HCT116 (cell line): ENCODE results near the gene SLC12A3. TPM values are rescaled to one million over a fixed set of nuclear protein-coding genes. Genes with fewer than 3 reads are reported as not detected.

Experiments used
- ATAC-seq: fragments of 200-7000 bp; cut with Tn5 transposase; 2 replicates; pipeline ENCODE4 v1.9.1; 2020; ENCODE audit warnings: mild to moderate bottlenecking, moderate library complexity
- BruUV-seq: library from RNA; stranded (reverse); fragments of 400-500 nt; replicated peaks from 2 replicates; lab custom pipeline; 2021; lab: Mats Ljungman, UMichigan
- CTCF ChIA-PET: fragments of 300-600 bp; sonication (Branson Sonifier 250); formaldehyde crosslinking; loops from one replicate; lab custom pipeline; 2021; ENCODE audit warnings: antibody characterized with exemption; lab: Charles Lee
- POLR2A ChIA-PET: fragments of 300-600, 350-600 bp; sonication (Branson Sonifier 250); formaldehyde crosslinking; loops from one replicate; lab custom pipeline; 2021; ENCODE audit warnings: antibody characterized with exemption; lab: Charles Lee
- RAD21 ChIA-PET, 2 experiments: fragments of 300-600 bp; sonication (Branson Sonifier 250); formaldehyde crosslinking; loops; one replicate each; lab custom pipeline; 2023; ENCODE audit warnings: low total read pairs in 2 of 2; ENCODE audit not compliant: uncharacterized antibody in 2 of 2, unreplicated experiment in 2 of 2, low non-redundant PET in 1 of 2; lab: Charles Lee
- DNase-seq: peaks from one replicate; pipeline ENCODE4 v3.0.0-alpha.2; 2010; ENCODE audit warnings: low read depth, low spot score
- H2AFZ ChIP-seq: fragments of 200-600 bp; shearing (Covaris generic), sonication (generic); 2 replicates; pipeline ENCODE4 v1.6.1; 2017; ENCODE audit warnings: low read depth, mixed run types, mixed read lengths, antibody characterized with exemption, low read length; ENCODE audit not compliant: poor library complexity, severe bottlenecking
- H3K27ac ChIP-seq: 2 replicates; pipeline ENCODE4 v1.5.1; 2012; ENCODE audit warnings: low read depth, low read length
- H3K27me3 ChIP-seq: fragments of 200-600 bp; sonication (generic); 2 replicates; pipeline ENCODE4 v1.6.1; 2016; ENCODE audit warnings: mixed run types, low read length, mixed read lengths; ENCODE audit not compliant: insufficient read depth
- H3K36me3 ChIP-seq, 2 experiments: fragments of 200-500 bp in 1 of 2; fragments of 200-600 bp in 1 of 2; sonication (Bioruptor generic) in 1 of 2; sonication (generic) in 1 of 2; 2 replicates each; pipeline versions ENCODE4 v1.5.1 to v1.6.1; 2014 to 2016; ENCODE audit warnings: low read length in 2 of 2, inconsistent platforms in 1 of 2, mixed read lengths in 1 of 2, mixed run types in 1 of 2; ENCODE audit not compliant: insufficient read depth in 2 of 2, control insufficient read depth in 1 of 2
- H3K4me1 ChIP-seq, 2 experiments: fragments of 200-600 bp in 1 of 2; sonication (generic) in 1 of 2; 2 replicates each; pipeline versions ENCODE4 v1.5.1 to v1.6.1; 2012 to 2017; ENCODE audit warnings: low read length in 2 of 2, inconsistent platforms in 1 of 2, mild to moderate bottlenecking in 1 of 2, mixed read lengths in 1 of 2, mixed run types in 1 of 2, moderate library complexity in 1 of 2; ENCODE audit not compliant: insufficient read depth in 2 of 2, control insufficient read depth in 1 of 2
- H3K4me2 ChIP-seq: fragments of 200-600 bp; sonication (generic); 2 replicates; pipeline ENCODE4 v1.6.1; 2017; ENCODE audit warnings: mixed run types, low read length, mixed read lengths
- H3K4me3 ChIP-seq, 2 experiments: fragments of 200-600 bp in 1 of 2; sonication (generic) in 1 of 2; replicated peaks in 1 of 2; 2 replicates each; pipeline ENCODE4 v1.5.1; 2011 to 2016; ENCODE audit warnings: low read length in 2 of 2, control low read depth in 1 of 2, low read depth in 1 of 2, mild to moderate bottlenecking in 1 of 2, mixed read lengths in 1 of 2, mixed run types in 1 of 2
- H3K79me2 ChIP-seq: fragments of 200-600 bp; sonication (generic); 2 replicates; pipeline ENCODE4 v1.6.1; 2017; ENCODE audit warnings: mild to moderate bottlenecking, mixed run types, low read length, moderate library complexity, mixed read lengths; ENCODE audit not compliant: insufficient read depth
- H3K9ac ChIP-seq: fragments of 200-600 bp; sonication (generic); 2 replicates; pipeline ENCODE4 v1.6.1; 2016; ENCODE audit warnings: low read length, mixed read lengths
- H3K9me2 ChIP-seq: fragments of 200-600 bp; sonication (generic), shearing (Covaris generic); 2 replicates; pipeline ENCODE4 v1.6.1; 2017; ENCODE audit warnings: mixed run types, mild to moderate bottlenecking, moderate library complexity; ENCODE audit not compliant: insufficient read depth
- H3K9me3 ChIP-seq, 2 experiments: fragments of 200-500 bp in 1 of 2; fragments of 200-600 bp in 1 of 2; sonication (Bioruptor generic) in 1 of 2; sonication (generic) in 1 of 2; 2 replicates each; pipeline ENCODE4 v1.6.1; 2014 to 2017; ENCODE audit warnings: low read length in 2 of 2, mixed read lengths in 2 of 2, inconsistent platforms in 1 of 2, low read depth in 1 of 2, mild to moderate bottlenecking in 1 of 2, mixed run types in 1 of 2, moderate library complexity in 1 of 2; ENCODE audit not compliant: control insufficient read depth in 1 of 2, insufficient read depth in 1 of 2
- H4K20me1 ChIP-seq: fragments of 200-600 bp; sonication (generic), shearing (Covaris generic); 2 replicates; pipeline ENCODE4 v1.6.1; 2017; ENCODE audit warnings: mixed run types, mild to moderate bottlenecking, moderate library complexity; ENCODE audit not compliant: insufficient read depth
- CBX3 ChIP-seq: IDR thresholded peaks from 2 replicates; pipeline ENCODE4 v1.6.1; 2012; ENCODE audit warnings: low read depth
- CEBPB ChIP-seq: IDR thresholded peaks from 2 replicates; pipeline ENCODE4 v1.6.1; 2012; ENCODE audit warnings: low read depth
- EGR1 ChIP-seq: IDR thresholded peaks from 2 replicates; pipeline ENCODE4 v1.6.1; 2012; ENCODE audit warnings: low read depth
- ELF1 ChIP-seq: IDR thresholded peaks from 2 replicates; pipeline ENCODE4 v1.6.1; 2012; ENCODE audit warnings: low read depth, borderline replicate concordance
- EZH2phosphoT487 ChIP-seq: fragments of 200-600 bp; IDR thresholded peaks from 2 replicates; pipeline ENCODE4 v1.6.1; 2018; ENCODE audit warnings: antibody characterized with exemption, borderline replicate concordance
- FOSL1 ChIP-seq: IDR thresholded peaks from 2 replicates; pipeline ENCODE4 v1.6.1; 2012; ENCODE audit warnings: low read depth
- JUND ChIP-seq: IDR thresholded peaks from 2 replicates; pipeline ENCODE4 v1.6.1; 2012
- MAX ChIP-seq: IDR thresholded peaks from 2 replicates; pipeline ENCODE4 v1.6.1; 2012
- POLR2A ChIP-seq: IDR thresholded peaks from 2 replicates; pipeline ENCODE4 v1.7.0; 2011; ENCODE audit warnings: borderline replicate concordance; ENCODE audit not compliant: insufficient read depth, insufficient read length; ENCODE audit errors: extremely low read depth
- POLR2AphosphoS5 ChIP-seq: IDR thresholded peaks from 2 replicates; pipeline ENCODE4 v1.6.1; 2011; ENCODE audit warnings: mild to moderate bottlenecking, low read depth, low read length, moderate library complexity
- RAD21 ChIP-seq: IDR thresholded peaks from 2 replicates; pipeline ENCODE4 v1.6.1; 2012; ENCODE audit warnings: low read depth, mild to moderate bottlenecking
- SIN3A ChIP-seq: IDR thresholded peaks from 2 replicates; pipeline ENCODE4 v1.6.1; 2012; ENCODE audit warnings: low read depth
- SP1 ChIP-seq: IDR thresholded peaks from 2 replicates; pipeline ENCODE4 v1.6.1; 2012; ENCODE audit warnings: low read depth
- SRF ChIP-seq: IDR thresholded peaks from 2 replicates; pipeline ENCODE4 v1.6.1; 2012; ENCODE audit warnings: low read depth
- TCF7L2 ChIP-seq: IDR thresholded peaks from 2 replicates; pipeline ENCODE4 v1.7.0; 2011; ENCODE audit warnings: borderline replicate concordance, inconsistent platforms; ENCODE audit not compliant: insufficient read depth, insufficient read length; ENCODE audit errors: extremely low read depth
- YY1 ChIP-seq: IDR thresholded peaks from 2 replicates; pipeline ENCODE4 v1.6.1; 2011; ENCODE audit warnings: low read length, low read depth, moderate library complexity, mild to moderate bottlenecking; ENCODE audit not compliant: insufficient replicate concordance; ENCODE audit errors: extremely low read depth
- ZNF274 ChIP-seq: fragments of 200-500 bp; sonication (Bioruptor generic); IDR thresholded peaks from 2 replicates; pipeline ENCODE4 v1.6.1; 2014; ENCODE audit warnings: mild to moderate bottlenecking, low read depth, low read length, inconsistent platforms
- intact Hi-C: fragments of 100-400 bp; cut with micrococcal nuclease; formaldehyde crosslinking; loops from 2 replicates; pipeline ENCODE4 v1.10.0; 2022
- total RNA-seq: library from RNA; stranded (reverse); gene quantifications from one replicate; pipeline ENCODE4 v1.2.1, GENCODE V29; 2021; ENCODE audit not compliant: unreplicated experiment
- TF ChIP-seq, protein P1 (sequence below): IDR thresholded peaks from 2 replicates; pipeline ENCODE4 v1.6.1; 2012; ENCODE audit warnings: low read depth
- TF ChIP-seq, protein P2 (sequence below): IDR thresholded peaks from 2 replicates; pipeline ENCODE4 v1.6.1; 2012

The SLC12A3 gene
- total RNA-seq, 1 experiment from 2014 or later, result not detected

- Histone ChIP-seq H3K4me3 (no peak overlapping the region), H3K79me2 (no peaks in the 10 kb centered on the region), H3K27me3 (no peaks in the 10 kb centered on the region), H4K20me1 (no peaks in the 10 kb centered on the region), H3K9me2 (no peaks in the 10 kb centered on the region), H3K9ac (no peak overlapping the region), H3K36me3 (no peaks in the 10 kb centered on the region), H3K9me3 (no peaks in the 10 kb centered on the region), H3K4me2 (no peak overlapping the region), H3K4me1 (no peaks in the 10 kb centered on the region; a peak in 1 of 4 replicates), H3K27ac (no peak overlapping the region), H2AFZ (no peak overlapping the region)
- ChIA-PET CTCF (no interaction called here), RAD21 (no interaction called here), POLR2A (no interaction called here)
- no TSS peak for BruUV-seq
- ATAC-seq (no peak), DNase-seq (no peak)
- intact Hi-C loops, result no loop called here
- no peak for TF ChIP-seq MAX
- TF ChIP-seq FOSL1, result no peak
- TF ChIP-seq CEBPB, result no peak
- no peak for TF ChIP-seq EZH2phosphoT487
- TF ChIP-seq POLR2AphosphoS5, result no peak
- TF ChIP-seq JUND, result no peak
- no peak for TF ChIP-seq ZNF274
- no peak for TF ChIP-seq CBX3
- no peak for TF ChIP-seq TCF7L2
- TF ChIP-seq SP1, result no peak
- TF ChIP-seq ELF1, result no peak
- TF ChIP-seq SIN3A, result no peak
- TF ChIP-seq EGR1, result no peak
- no peak for TF ChIP-seq SRF
- TF ChIP-seq YY1, result no peak
- TF ChIP-seq, protein P1, sequence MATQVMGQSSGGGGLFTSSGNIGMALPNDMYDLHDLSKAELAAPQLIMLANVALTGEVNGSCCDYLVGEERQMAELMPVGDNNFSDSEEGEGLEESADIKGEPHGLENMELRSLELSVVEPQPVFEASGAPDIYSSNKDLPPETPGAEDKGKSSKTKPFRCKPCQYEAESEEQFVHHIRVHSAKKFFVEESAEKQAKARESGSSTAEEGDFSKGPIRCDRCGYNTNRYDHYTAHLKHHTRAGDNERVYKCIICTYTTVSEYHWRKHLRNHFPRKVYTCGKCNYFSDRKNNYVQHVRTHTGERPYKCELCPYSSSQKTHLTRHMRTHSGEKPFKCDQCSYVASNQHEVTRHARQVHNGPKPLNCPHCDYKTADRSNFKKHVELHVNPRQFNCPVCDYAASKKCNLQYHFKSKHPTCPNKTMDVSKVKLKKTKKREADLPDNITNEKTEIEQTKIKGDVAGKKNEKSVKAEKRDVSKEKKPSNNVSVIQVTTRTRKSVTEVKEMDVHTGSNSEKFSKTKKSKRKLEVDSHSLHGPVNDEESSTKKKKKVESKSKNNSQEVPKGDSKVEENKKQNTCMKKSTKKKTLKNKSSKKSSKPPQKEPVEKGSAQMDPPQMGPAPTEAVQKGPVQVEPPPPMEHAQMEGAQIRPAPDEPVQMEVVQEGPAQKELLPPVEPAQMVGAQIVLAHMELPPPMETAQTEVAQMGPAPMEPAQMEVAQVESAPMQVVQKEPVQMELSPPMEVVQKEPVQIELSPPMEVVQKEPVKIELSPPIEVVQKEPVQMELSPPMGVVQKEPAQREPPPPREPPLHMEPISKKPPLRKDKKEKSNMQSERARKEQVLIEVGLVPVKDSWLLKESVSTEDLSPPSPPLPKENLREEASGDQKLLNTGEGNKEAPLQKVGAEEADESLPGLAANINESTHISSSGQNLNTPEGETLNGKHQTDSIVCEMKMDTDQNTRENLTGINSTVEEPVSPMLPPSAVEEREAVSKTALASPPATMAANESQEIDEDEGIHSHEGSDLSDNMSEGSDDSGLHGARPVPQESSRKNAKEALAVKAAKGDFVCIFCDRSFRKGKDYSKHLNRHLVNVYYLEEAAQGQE, result no peak
- TF ChIP-seq, protein P2, sequence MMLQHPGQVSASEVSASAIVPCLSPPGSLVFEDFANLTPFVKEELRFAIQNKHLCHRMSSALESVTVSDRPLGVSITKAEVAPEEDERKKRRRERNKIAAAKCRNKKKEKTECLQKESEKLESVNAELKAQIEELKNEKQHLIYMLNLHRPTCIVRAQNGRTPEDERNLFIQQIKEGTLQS, result no peak
- TF ChIP-seq POLR2A, result no peak
- no peak for TF ChIP-seq RAD21
Observed at GRCh38 chr16:56876048-56876447, 11.0 kb downstream of the SLC12A3 start.
